GM21723 (cell line): ENCODE measurements around the gene ITPA.

Experiments used
- ATAC-seq: cut with Tn5 transposase; IDR thresholded peaks from one replicate; pipeline ENCODE4 v1.9.1; 2021; ENCODE audit warnings: mild to moderate bottlenecking, moderate library complexity; ENCODE audit not compliant: unreplicated experiment

The ITPA gene

GRCh38 chr20:3209257-3209945 lies at the start of gene ITPA:
TSS of gene ITPA (plus strand) at chr20:3209498. CDS start at chr20:3209552, 54 bp downstream.
- ATAC-seq: peak; percentile 53

GRCh38 chr20:3160418-3160817 lies 48.9 kb upstream of the ITPA start:
- no peak for ATAC-seq

- no peak for ATAC-seq
Measured at GRCh38 chr20:3161316-3162079, 47.8 kb upstream of the ITPA start.

GRCh38 chr20:3162080-3162611 lies 47.2 kb upstream of the ITPA start:
- no peak for ATAC-seq

- no peak for ATAC-seq
Measured at GRCh38 chr20:3163099-3164042, 45.9 kb upstream of the ITPA start.

GRCh38 chr20:3164043-3164762 lies 45.1 kb upstream of the ITPA start:
- ATAC-seq: no peak

- ATAC-seq: no peak
Measured at GRCh38 chr20:3164763-3165410, 44.4 kb upstream of the ITPA start.

GRCh38 chr20:3165473-3166337 lies 43.6 kb upstream of the ITPA start:
- no peak for ATAC-seq

GRCh38 chr20:3166338-3166912 lies 42.9 kb upstream of the ITPA start:
- no peak for ATAC-seq

GRCh38 chr20:3166913-3167342 lies 42.4 kb upstream of the ITPA start:
- ATAC-seq: no peak

GRCh38 chr20:3167738-3168078 lies 41.6 kb upstream of the ITPA start:
- no peak for ATAC-seq

- ATAC-seq: no peak
Measured at GRCh38 chr20:3168079-3168828, 41.0 kb upstream of the ITPA start.

- no peak for ATAC-seq
Measured at GRCh38 chr20:3168829-3169590, 40.3 kb upstream of the ITPA start.

- no peak for ATAC-seq
Measured at GRCh38 chr20:3171391-3172125, 37.7 kb upstream of the ITPA start.

GRCh38 chr20:3172126-3172932 lies 37.0 kb upstream of the ITPA start:
- ATAC-seq: no peak
